Keratinocyte (primary cell): ENCODE results near the gene ABHD6.

Experiments used
- EZH2 ChIP-seq: IDR thresholded peaks from one replicate; pipeline ENCODE4 v1.6.1; 2012; ENCODE audit warnings: inconsistent platforms, mild to moderate bottlenecking, low read length, moderate library complexity
- TF ChIP-seq, protein P1 (sequence below), 3 experiments: IDR thresholded peaks in 1 of 3; conservative IDR thresholded peaks in 1 of 3; optimal IDR thresholded peaks in 1 of 3; 2 replicates in 2 of 3; 3 replicates in 1 of 3; pipeline versions ENCODE3 to v1.5.1; 2011; ENCODE audit warnings: low read length in 3 of 3, mild to moderate bottlenecking in 3 of 3, moderate library complexity in 2 of 3, control low read depth in 1 of 3, inconsistent platforms in 1 of 3; ENCODE audit not compliant: insufficient read depth in 2 of 3; ENCODE audit errors: extremely low read depth in 1 of 3

DNA sequence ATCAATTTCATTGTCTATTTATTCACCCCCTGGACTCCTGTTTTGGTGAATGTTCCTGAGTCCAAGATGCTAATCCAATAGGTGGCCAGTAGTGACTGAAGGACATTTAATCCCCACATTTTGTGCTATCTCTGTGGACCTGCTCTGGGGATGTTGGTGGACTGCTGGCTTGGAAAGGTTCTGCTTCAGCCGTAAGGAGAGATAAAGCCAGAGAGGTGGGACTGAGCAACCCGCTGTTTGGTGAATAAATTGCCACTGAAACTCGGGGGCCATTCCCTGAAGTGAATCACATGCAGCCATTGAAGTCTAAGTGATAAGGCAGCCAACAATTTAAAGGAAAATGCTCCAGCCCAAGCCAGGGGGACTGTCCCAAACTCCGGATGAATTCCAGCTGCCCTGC is 1.6 kb upstream of the ABHD6 start:
- TF ChIP-seq, protein P1, sequence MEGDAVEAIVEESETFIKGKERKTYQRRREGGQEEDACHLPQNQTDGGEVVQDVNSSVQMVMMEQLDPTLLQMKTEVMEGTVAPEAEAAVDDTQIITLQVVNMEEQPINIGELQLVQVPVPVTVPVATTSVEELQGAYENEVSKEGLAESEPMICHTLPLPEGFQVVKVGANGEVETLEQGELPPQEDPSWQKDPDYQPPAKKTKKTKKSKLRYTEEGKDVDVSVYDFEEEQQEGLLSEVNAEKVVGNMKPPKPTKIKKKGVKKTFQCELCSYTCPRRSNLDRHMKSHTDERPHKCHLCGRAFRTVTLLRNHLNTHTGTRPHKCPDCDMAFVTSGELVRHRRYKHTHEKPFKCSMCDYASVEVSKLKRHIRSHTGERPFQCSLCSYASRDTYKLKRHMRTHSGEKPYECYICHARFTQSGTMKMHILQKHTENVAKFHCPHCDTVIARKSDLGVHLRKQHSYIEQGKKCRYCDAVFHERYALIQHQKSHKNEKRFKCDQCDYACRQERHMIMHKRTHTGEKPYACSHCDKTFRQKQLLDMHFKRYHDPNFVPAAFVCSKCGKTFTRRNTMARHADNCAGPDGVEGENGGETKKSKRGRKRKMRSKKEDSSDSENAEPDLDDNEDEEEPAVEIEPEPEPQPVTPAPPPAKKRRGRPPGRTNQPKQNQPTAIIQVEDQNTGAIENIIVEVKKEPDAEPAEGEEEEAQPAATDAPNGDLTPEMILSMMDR (optimal IDR thresholded peaks at IDR 0.05 in 1 of 3, IDR thresholded peaks at IDR 0.05 in 1 of 3, conservative IDR thresholded peaks at IDR 0.05 in 1 of 3; ENCODE audit: extremely low read depth in 1 of 3, insufficient read depth in 2 of 3, low read length in 3 of 3), result no peak
- no peak for TF ChIP-seq EZH2
